K562 (cell line): ENCODE results near the gene ABHD12. TPM values are rescaled to one million over a fixed set of nuclear protein-coding genes. Genes with fewer than 3 reads are reported as not detected.

ENCODE experiments used
- BRD9 ChIP-seq: fragments of 450-650 bp; IDR thresholded peaks from 2 replicates; pipeline ENCODE4 v1.6.1; 2018; ENCODE audit warnings: low read depth; ENCODE audit not compliant: partially characterized antibody
- C11orf30 ChIP-seq: fragments of 450-650 bp; IDR thresholded peaks from 2 replicates; pipeline ENCODE4 v1.6.1; 2016; ENCODE audit warnings: low read depth, mild to moderate bottlenecking
- CAMTA2 ChIP-seq: fragments of 250-450 bp; sonication (Bioruptor Pico); conservative IDR thresholded peaks from 2 replicates; pipeline ENCODE4 v1.5.1; 2022
- ETS2 ChIP-seq: IDR thresholded peaks from 2 replicates; pipeline ENCODE4 v1.6.1; 2016; ENCODE audit warnings: borderline replicate concordance, missing genetic modification characterization, mild to moderate bottlenecking, moderate library complexity, missing compliant biosample characterization; ENCODE audit not compliant: poor library complexity, severe bottlenecking
- HMBOX1 ChIP-seq: sonication (generic); IDR thresholded peaks from 2 replicates; pipeline ENCODE4 v1.6.1; 2016
- KLF16 ChIP-seq: IDR thresholded peaks from 2 replicates; pipeline ENCODE4 v1.6.1; 2016; ENCODE audit warnings: antibody characterized with exemption
- NR4A1 ChIP-seq, 2 experiments: fragments of 250-450 bp in 1 of 2; fragments of 450-650 bp in 1 of 2; sonication (Bioruptor Pico) in 1 of 2; IDR thresholded peaks; 2 replicates each; pipeline versions ENCODE4 v1.4.0 to v1.6.1; 2016 to 2020; ENCODE audit warnings: mild to moderate bottlenecking in 2 of 2, missing compliant biosample characterization in 1 of 2, missing genetic modification characterization in 1 of 2, moderate library complexity in 1 of 2
- REST ChIP-seq, 2 experiments: fragments of 450-650 bp; formaldehyde crosslinking in 1 of 2; IDR thresholded peaks; 2 replicates each; pipeline versions ENCODE4 v1.4.0 to v1.6.1; 2014 to 2020; ENCODE audit warnings: mild to moderate bottlenecking in 2 of 2, borderline replicate concordance in 1 of 2, low read depth in 1 of 2
- THAP12 ChIP-seq: fragments of 250-450 bp; sonication (Bioruptor Pico); IDR thresholded peaks from 2 replicates; pipeline ENCODE4 v1.9.0; 2021; ENCODE audit warnings: mild to moderate bottlenecking, inconsistent platforms
- ZBTB5 ChIP-seq: fragments of 450-650 bp; IDR thresholded peaks from 2 replicates; pipeline ENCODE4 v1.6.1; 2017; ENCODE audit warnings: antibody characterized with exemption
- ZEB2 ChIP-seq: fragments of 450-650 bp; IDR thresholded peaks from 2 replicates; pipeline ENCODE4 v1.6.1; 2016
- polyA plus RNA-seq, 8 experiments: library from polyadenylated mRNA; depleted of rRNA in 4 of 8; stranded (reverse) in 5 of 8; unstranded in 3 of 8; fragments of >200 nt; fragmentation: Nextera tagmentation in 2 of 8; fragmentation: Illumina TruSeq in 1 of 8; extraction: Ambion mirVana in 2 of 8; extraction: Trizol in 1 of 8; gene quantifications; 2 replicates each; pipeline versions ENCODE4 v1.2.1 to v1.2.3, GENCODE V29; 2011 to 2014; ENCODE audit warnings: inconsistent platforms in 1 of 8, missing spikeins in 1 of 8
- total RNA-seq, 7 experiments: library from RNA; depleted of rRNA in 6 of 7; stranded (reverse); fragments of >200 nt in 6 of 7; fragmentation: Illumina TruSeq in 2 of 7; extraction: Trizol in 2 of 7; gene quantifications; 2 replicates each; pipeline versions ENCODE4 v1.2.1 to v1.2.3, GENCODE V29; 2011 to 2021; ENCODE audit warnings: low replicate concordance in 1 of 7

ABHD12 gene
- total and polyA plus RNA-seq, 9 of the 15 experiments (the other 6 are each of a cell fraction or from before 2014, with no cell fraction given) = 0.65 to 15.6 (median 9.1) TPM

DNA sequence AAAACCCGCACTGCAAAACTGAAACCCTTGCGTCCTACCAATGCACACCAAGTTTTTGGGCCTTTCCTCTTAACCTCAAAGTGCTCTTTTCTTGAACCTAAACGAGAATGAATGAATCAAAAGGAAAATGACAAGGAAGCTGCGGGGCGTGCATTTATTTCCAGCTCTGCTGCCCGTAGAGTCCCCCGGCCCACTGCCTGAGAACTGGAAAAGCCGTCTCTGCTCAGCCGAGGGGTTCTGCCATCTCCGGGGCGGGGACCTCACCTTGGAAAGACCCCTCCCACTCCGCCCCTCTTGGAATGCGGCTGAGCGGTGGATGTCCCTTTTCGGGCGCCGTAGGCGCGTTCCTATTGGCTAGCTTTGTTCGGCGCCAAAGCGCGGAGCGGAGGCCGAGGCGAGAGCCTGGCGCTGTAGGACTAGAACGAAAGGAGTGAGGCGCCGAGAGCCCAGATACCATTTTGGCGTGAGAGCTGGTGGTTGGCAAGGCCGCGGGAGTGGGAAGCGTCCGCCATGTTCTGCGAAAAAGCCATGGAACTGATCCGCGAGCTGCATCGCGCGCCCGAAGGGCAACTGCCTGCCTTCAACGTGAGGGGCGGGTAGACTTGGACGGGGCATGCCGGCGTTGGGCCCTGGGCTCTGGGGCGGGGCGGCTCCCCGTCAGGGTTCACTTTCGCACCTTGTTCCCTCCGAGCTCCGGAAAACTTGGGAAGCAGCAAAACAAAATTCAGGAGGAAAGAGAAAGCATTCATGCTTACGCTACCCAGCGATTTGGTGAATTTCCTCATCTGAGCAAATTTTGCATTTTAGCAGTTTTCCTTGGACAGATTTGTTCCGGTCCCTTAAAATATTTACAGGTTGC lies 16.9 kb upstream of the ABHD12 start, which contains the start of gene GINS1 (continued):
- TF ChIP-seq REST (IDR thresholded peaks at IDR 0.05; ENCODE audit: borderline replicate concordance) (0 out of 2 replicates have a peak, but pooled peaks have one; percentile 5), REST (CRISPR knock-in tag; IDR thresholded peaks at IDR 0.05; ENCODE audit: low read depth) (no peak), BRD9 (no peak), ZEB2 (no peak), ZBTB5 (no peak), THAP12 (CRISPR knock-in tag) (no peak), NR4A1 (CRISPR knock-in tag; IDR thresholded peaks at IDR 0.05) (no peak), NR4A1 (tag; IDR thresholded peaks at IDR 0.05) (no peak), HMBOX1 (no peak), C11orf30 (peak; percentile 86), KLF16 (peak; percentile 55; the same call in 1 of the 2 replicates), CAMTA2 (no peak), ETS2 (tag) (no peak)
